Cardiac ventricle fibroblast (primary cell): ENCODE results near the gene KRTAP5-7. TPM values are rescaled to one million over a fixed set of nuclear protein-coding genes. Genes with fewer than 3 reads are reported as not detected.

Source experiments
- total RNA-seq: library from RNA; depleted of rRNA; stranded (reverse); fragments of >200 nt; gene quantifications from 2 replicates; pipeline ENCODE4 v1.2.3, GENCODE V29; 2015

The KRTAP5-7 gene, protein sequence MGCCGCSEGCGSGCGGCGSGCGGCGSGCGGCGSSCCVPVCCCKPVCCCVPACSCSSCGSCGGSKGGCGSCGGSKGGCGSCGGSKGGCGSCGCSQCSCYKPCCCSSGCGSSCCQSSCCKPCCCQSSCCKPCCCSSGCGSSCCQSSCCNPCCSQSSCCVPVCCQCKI
- not detected in 2 replicates for total RNA-seq

DNA sequence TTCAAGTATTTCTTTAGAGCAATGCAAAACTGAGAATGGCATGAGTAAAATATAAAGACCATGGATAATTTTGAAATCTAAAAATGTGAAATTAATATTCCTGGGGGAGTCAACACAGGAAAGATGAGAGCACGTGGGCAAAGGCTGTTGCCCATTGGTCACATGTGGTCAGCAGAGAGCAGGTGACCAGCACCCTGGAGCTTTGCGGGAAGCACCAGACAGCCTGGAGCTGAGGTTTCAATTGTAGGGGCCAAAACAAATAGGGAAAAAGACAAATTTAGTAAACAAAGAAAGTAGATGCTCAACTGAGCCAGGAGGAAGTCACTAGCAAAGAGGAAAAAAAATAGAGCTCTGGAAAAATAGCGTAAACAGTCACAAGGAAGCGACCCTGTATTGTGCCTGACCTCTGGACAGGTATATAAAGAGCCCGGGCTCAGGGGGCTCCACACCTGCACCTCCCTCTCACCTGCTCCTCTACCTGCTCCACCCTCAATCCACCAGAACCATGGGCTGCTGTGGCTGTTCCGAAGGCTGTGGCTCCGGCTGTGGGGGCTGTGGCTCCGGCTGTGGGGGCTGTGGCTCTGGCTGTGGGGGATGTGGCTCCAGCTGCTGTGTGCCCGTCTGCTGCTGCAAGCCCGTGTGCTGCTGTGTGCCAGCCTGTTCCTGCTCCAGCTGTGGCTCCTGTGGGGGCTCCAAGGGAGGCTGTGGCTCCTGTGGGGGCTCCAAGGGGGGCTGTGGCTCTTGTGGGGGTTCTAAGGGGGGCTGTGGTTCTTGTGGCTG, at the start of gene KRTAP5-7:
KRTAP5-7 (plus strand) TSS at position 472 of the 780 bp plus-strand sequence; CDS start at position 506, 34 bp downstream.

DNA sequence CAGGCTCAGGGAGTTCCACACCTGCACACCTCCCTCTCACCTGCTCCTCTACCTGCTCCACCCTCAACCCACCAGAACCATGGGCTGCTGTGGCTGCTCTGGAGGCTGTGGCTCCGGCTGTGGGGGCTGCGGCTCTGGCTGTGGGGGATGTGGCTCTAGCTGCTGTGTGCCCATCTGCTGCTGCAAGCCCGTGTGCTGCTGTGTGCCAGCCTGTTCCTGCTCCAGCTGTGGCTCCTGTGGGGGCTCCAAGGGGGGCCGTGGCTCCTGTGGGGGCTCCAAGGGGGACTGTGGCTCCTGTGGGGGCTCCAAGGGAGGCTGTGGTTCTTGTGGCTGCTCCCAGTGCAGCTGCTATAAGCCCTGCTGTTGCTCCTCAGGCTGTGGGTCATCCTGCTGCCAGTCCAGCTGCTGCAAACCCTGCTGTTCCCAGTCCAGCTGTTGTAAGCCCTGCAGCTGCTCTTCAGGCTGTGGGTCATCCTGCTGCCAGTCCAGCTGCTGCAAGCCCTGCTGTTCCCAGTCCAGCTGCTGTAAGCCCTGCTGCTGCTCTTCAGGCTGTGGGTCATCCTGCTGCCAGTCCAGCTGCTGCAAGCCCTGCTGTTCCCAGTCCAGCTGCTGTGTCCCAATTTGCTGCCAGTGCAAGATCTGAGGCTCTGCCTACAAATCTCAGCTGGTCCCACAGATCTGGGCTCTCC, 11.1 kb downstream of the KRTAP5-7 start, which contains the start of gene KRTAP5-8:
KRTAP5-8 (plus strand) TSS at position 49 of the 689 bp plus-strand sequence; CDS start at position 80, 31 bp downstream.

DNA sequence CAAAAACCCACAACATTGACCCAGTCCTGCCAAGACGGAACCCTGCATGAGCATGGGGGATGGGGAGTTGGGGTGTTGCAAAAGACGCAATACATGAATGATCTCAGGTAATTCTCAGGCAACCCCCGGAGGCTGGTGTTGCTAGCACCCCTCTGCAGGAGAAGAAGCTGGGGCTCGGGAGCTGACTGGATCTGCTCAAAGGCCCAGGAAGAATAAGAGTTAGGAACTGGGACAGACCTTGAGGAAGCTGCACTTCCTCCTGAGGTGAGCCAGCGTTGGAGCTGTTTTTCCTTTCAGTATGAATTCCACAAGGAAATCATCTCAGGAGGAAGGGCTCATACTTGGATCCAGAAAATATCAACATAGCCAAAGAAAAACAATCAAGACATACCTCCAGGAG, 21.1 kb downstream of the KRTAP5-7 start, which contains the start of gene KRTAP5-9:
KRTAP5-9 (plus strand) TSS at position 301 of the 400 bp plus-strand sequence. CDS start 238 bp downstream, outside the sequence.

DNA sequence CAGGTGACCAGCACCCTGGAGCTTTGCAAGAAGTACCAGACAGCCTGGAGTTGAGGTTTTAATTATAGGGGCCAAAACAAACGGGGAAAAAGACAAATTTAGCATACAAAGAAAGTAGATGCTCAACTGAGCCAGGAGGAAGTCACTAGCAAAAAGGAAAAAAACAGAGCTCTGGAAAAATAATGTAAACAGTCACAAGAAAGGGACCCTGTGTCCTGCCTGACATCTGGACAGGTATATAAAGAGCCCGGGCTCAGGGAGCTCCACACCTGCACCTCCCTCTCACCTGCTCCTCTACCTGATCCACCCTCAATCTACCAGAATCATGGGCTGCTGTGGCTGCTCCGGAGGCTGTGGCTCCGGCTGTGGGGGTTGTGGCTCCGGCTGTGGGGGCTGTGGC, 38.2 kb downstream of the KRTAP5-7 start, which contains the start of gene KRTAP5-10:
KRTAP5-10 (plus strand) TSS at position 301 of the 400 bp plus-strand sequence; CDS start at position 326, 25 bp downstream.

Other genes with a start within 250 kb of the KRTAP5-7 start
- gene DHCR7, start 78.9 kb upstream of the KRTAP5-7 start, total RNA-seq: 24.2 and 32.6 TPM in 2 replicates
- 34.5 and 45.4 TPM in 2 replicates for gene NADSYN1, start 74.1 kb upstream of the KRTAP5-7 start, total RNA-seq
- gene KRTAP5-8, start 10.8 kb downstream of the KRTAP5-7 start, total RNA-seq: not detected in 2 replicates
- gene KRTAP5-9, start 21.2 kb downstream of the KRTAP5-7 start, total RNA-seq: 0.54 TPM in 1 of 2 replicates, not detected in the other
- not detected in 2 replicates for gene KRTAP5-10, start 38.3 kb downstream of the KRTAP5-7 start, total RNA-seq
- gene KRTAP5-11, start 55.6 kb downstream of the KRTAP5-7 start, total RNA-seq: not detected in 2 replicates